GM18870 (cell line): ENCODE results near the gene PLS3.

Experiments
- ATAC-seq: cut with Tn5 transposase; IDR thresholded peaks from one replicate; pipeline ENCODE4 v1.9.1; 2021; ENCODE audit warnings: moderate library complexity; ENCODE audit not compliant: unreplicated experiment

Gene PLS3

GRCh38 chrX:115564243-115564642 lies 3.3 kb downstream of the PLS3 start:
- ATAC-seq = no peak

GRCh38 chrX:115565888-115566287 lies 4.9 kb downstream of the PLS3 start:
- no peak for ATAC-seq

GRCh38 chrX:115571712-115572111 lies 10.7 kb downstream of the PLS3 start:
- ATAC-seq = no peak

DNA sequence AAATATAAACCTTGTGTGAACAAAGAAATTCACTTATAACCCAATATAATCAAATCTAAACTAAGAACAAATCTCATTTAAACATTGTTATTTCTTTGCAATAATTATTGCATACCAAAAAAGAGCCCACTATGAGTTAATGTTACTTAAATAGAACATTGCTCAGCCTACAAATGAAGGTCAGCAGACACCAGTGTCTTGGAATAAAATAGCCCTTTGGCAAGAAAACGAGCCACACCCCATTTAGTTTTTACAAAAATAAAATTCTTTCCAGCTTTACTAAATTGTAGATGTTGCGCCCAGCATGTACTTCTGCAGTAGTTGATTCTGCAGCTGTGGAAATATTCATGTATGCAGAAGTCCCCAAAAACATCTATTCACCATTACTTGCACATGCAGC lies 12.2 kb downstream of the PLS3 start:
- ATAC-seq = no peak

GRCh38 chrX:115576676-115577075 lies 15.7 kb downstream of the PLS3 start:
- no peak for ATAC-seq

DNA sequence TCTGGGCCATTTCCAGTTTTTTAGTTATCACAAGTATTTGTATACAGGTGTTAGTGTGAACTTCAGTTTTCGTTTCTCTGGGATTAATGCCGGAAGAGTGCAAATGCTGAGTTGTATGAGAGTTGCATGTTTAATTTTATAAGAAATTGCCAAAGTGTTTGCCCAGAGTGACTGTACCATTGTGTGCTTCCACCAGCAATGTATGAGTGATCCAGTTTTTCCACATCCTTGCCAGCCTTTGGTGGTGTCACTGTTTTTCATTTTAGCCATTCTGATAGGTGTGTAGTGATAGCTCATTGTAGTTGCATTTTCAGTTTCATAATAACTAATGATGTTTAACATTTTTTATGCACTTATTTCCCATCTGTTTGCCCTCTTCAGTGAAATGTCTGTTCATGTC lies 18.4 kb downstream of the PLS3 start:
- ATAC-seq = no peak

DNA sequence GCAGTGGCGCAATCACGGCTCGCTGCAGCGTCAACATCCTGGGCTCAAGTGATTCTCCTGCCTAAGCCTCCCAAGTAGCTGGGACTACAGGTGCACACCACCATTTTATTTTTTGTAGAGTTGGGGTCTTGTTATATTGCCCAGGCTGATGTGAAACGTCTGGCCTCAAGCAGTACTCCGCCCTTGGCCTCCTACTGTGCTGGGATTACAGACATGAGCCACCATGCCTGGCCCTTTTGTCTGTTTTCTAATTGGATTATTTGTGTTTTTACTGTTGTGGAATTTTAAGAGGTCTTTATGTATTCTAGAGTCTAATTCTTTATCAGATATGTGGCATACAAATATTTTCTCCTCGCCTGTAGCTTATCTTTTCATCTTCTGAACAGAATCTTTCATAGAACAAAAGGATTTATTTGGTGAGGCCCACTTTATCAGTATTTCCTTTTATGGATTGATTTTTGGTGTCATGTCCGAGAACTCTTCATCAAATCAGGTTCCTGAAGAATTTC lies 18.9 kb downstream of the PLS3 start:
- no peak for ATAC-seq

- no peak for ATAC-seq
Measured at GRCh38 chrX:115581759-115582615, 21.0 kb downstream of the PLS3 start.

DNA sequence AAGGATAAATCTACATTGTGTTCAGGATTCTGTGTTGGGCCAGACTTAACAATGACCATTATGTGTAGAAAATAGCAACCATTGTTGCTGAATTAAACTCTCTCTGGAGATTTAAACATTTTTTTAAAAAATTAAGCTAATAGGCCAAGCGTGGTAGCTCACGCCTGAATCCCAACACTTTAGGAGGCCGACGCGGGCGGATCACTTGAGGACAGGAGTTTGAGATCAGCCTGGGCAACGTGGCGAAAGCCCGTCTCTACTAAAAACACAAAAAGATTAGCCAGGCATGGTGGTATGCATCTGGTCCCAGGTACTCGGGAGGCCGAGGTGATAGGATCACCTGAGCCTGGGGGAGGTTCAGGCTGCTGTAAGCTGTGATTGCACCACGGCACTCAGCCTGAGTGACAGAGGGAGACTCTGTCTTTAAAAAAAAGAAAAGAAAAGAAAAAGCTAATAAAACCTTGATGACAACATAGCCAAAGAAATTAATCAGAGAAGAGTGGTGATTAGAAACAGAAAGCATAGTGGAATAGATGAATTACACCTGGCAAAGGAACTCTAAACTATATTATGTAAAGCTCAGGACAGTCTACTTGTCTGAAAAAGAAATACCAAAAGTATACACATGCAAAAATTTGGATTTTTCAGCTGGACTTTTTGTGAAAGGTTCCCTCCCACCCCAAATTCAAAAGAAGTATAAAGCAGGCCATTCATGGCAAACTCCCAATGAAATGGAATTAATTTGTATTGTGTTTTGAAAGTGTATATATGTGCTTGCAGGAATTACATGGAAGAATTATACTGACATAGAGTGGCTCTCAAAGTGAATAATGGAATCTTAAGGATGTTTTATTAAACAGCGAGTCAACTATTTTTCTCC lies 21.9 kb downstream of the PLS3 start:
- no peak for ATAC-seq

DNA sequence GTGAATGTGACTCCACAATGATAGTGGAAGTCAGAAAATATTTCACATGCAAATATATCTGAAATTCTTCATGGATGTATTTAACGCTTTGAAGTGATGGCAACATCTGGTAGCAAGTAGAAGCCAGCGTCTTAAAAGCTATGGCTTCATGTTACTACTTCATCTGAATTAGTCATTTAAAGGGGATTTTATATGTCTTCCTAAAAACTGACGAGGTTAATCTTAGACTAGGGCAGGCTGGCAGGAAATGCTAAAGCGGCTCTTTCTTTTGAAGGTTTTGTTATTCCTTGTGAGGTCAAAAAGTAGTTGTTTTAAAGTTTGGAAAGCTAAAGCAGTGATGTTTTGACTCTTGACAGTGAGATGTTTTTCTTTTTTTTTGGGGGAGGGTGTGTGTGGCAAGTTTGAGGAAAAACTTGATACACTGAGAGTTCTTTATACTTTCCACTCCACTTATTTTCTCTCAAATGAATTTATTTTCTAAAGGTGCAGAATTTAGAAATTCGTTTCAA lies 22.6 kb downstream of the PLS3 start:
- ATAC-seq = no peak

- no peak for ATAC-seq
Measured at GRCh38 chrX:115584696-115585095, 23.7 kb downstream of the PLS3 start.

GRCh38 chrX:115588179-115588578 lies 27.2 kb downstream of the PLS3 start:
- ATAC-seq = no peak

DNA sequence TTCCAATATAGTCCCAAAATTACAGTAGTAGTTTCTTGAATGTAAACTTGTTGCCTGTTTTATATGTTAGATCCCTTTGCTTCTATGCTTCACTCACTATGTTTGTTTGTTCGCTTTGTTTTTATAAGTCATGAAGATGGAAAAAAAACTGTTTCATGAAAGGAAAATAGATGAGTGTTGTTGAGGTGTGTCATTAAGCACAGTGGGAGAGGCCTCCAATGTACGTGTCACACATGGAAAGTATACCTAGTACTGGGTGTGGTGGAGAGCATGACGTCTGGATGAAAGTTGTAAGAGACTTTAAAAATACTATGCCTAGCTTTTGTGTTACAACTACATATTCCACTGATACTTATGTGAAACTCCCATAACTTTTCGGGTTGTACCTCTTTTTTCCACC lies 28.4 kb downstream of the PLS3 start:
- ATAC-seq = no peak

- ATAC-seq = no peak
Measured at GRCh38 chrX:115591420-115591819, 30.4 kb downstream of the PLS3 start.

- no peak for ATAC-seq
Measured at GRCh38 chrX:115591856-115592842, 31.2 kb downstream of the PLS3 start.

GRCh38 chrX:115592997-115593734 lies 32.2 kb downstream of the PLS3 start:
- no peak for ATAC-seq

GRCh38 chrX:115595049-115595448 lies 34.1 kb downstream of the PLS3 start:
- no peak for ATAC-seq

GRCh38 chrX:115598556-115598955 lies 37.6 kb downstream of the PLS3 start:
- no peak for ATAC-seq

- no peak for ATAC-seq
Measured at GRCh38 chrX:115602308-115602707, 41.3 kb downstream of the PLS3 start.
